Endothelial cell of umbilical vein (primary cell): Measurements from ENCODE around the gene C8A. TPM values are rescaled to one million over a fixed set of nuclear protein-coding genes. Genes with fewer than 3 reads are reported as not detected.

Experiments used
- BruUV-seq: library from RNA; stranded (reverse); fragments of 400-500 nt; replicated peaks from 2 replicates; lab custom pipeline; 2021; lab: Mats Ljungman, UMichigan
- CTCF ChIA-PET: fragments of 300-600, 350-600 bp; sonication (Branson Sonifier 250); formaldehyde crosslinking; loops from one replicate; lab custom pipeline; 2021; ENCODE audit warnings: antibody characterized with exemption, inconsistent platforms; lab: Charles Lee
- POLR2A ChIA-PET: fragments of 300-600, 350-600 bp; sonication (Branson Sonifier 250); formaldehyde crosslinking; loops from one replicate; lab custom pipeline; 2021; ENCODE audit warnings: antibody characterized with exemption, inconsistent platforms; lab: Charles Lee
- DNase-seq: peaks from one replicate; pipeline ENCODE4 v3.0.0-alpha.2; 2011; ENCODE audit warnings: low read depth, low spot score
- FAIRE-seq: peaks from 2 replicates; lab custom pipeline; 2011; peaks lifted over from hg19 to GRCh38; lab: Jason Lieb, UNC
- H2AFZ ChIP-seq: 2 replicates; pipeline ENCODE4 v1.6.0; 2012; ENCODE audit warnings: low read depth, low read length, control low read depth, inconsistent platforms
- H3K27ac ChIP-seq: 2 replicates; pipeline ENCODE4 v1.5.1; 2011; ENCODE audit warnings: low read depth, mild to moderate bottlenecking, control low read depth, low read length, moderate library complexity; ENCODE audit not compliant: insufficient read depth
- H3K27me3 ChIP-seq, 2 experiments: 2 replicates each; pipeline versions ENCODE4 v1.6.0 to v1.6.1; 2011; ENCODE audit warnings: low read length in 2 of 2, mixed read lengths in 1 of 2; ENCODE audit not compliant: control insufficient read depth in 2 of 2, insufficient read depth in 2 of 2
- H3K36me3 ChIP-seq, 2 experiments: 2 replicates in 1 of 2; 3 replicates in 1 of 2; pipeline ENCODE4 v1.5.1; 2011; ENCODE audit warnings: low read length in 2 of 2, mild to moderate bottlenecking in 1 of 2, moderate library complexity in 1 of 2; ENCODE audit not compliant: control insufficient read depth in 2 of 2, insufficient read depth in 2 of 2; ENCODE audit errors: extremely low read depth in 1 of 2
- H3K4me1 ChIP-seq: 3 replicates; pipeline ENCODE4 v1.5.1; 2011; ENCODE audit warnings: mild to moderate bottlenecking, low read length; ENCODE audit not compliant: control insufficient read depth, insufficient read depth; ENCODE audit errors: extremely low read depth
- H3K4me2 ChIP-seq: 2 replicates; pipeline ENCODE4 v1.6.1; 2011; ENCODE audit warnings: low read length, control low read depth, mixed read lengths; ENCODE audit not compliant: insufficient read depth
- H3K4me3 ChIP-seq, 3 experiments: fragments of 200-600 bp in 1 of 3; sonication (generic), shearing (Covaris generic) in 1 of 3; replicated peaks in 1 of 3; 2 replicates each; pipeline ENCODE4 v1.5.1; 2011 to 2016; ENCODE audit warnings: control low read depth in 3 of 3, low read length in 3 of 3, mild to moderate bottlenecking in 2 of 3, inconsistent platforms in 1 of 3, low read depth in 1 of 3, moderate library complexity in 1 of 3; ENCODE audit not compliant: insufficient read depth in 1 of 3
- H3K79me2 ChIP-seq: 2 replicates; pipeline ENCODE4 v1.6.0; 2012; ENCODE audit warnings: low read length, inconsistent platforms; ENCODE audit not compliant: control insufficient read depth, insufficient read depth
- H3K9ac ChIP-seq: replicated peaks from 2 replicates; pipeline ENCODE3; 2011; ENCODE audit warnings: low read length, control low read depth; ENCODE audit not compliant: insufficient read depth; ENCODE audit errors: extremely low read depth
- H3K9me1 ChIP-seq: replicated peaks from 3 replicates; pipeline ENCODE4 v1.6.0; 2011; ENCODE audit warnings: mild to moderate bottlenecking, low read length; ENCODE audit not compliant: control insufficient read depth, insufficient read depth; ENCODE audit errors: extremely low read depth
- H3K9me3 ChIP-seq: replicated peaks from 2 replicates; pipeline ENCODE4 v1.5.1; 2012; ENCODE audit warnings: low read length, inconsistent platforms; ENCODE audit not compliant: control insufficient read depth, insufficient read depth
- H4K20me1 ChIP-seq: replicated peaks from 2 replicates; pipeline ENCODE3; 2011; ENCODE audit warnings: mild to moderate bottlenecking, low read length; ENCODE audit not compliant: control insufficient read depth, insufficient read depth; ENCODE audit errors: extremely low read depth
- CTCF ChIP-seq, 2 donors: IDR thresholded peaks; 1 replicate in 1 of 2; 2 replicates in 1 of 2; pipeline ENCODE4 v1.5.1; 2011; ENCODE audit warnings: low read length in 2 of 2, mild to moderate bottlenecking in 2 of 2, moderate library complexity in 2 of 2, control low read depth in 1 of 2, inconsistent platforms in 1 of 2, low read depth in 1 of 2; ENCODE audit not compliant: insufficient read depth in 1 of 2; ENCODE audit errors: extremely low read depth in 1 of 2
- EZH2 ChIP-seq: IDR thresholded peaks from 2 replicates; pipeline ENCODE4 v1.6.1; 2012; ENCODE audit warnings: borderline replicate concordance, low read depth, mild to moderate bottlenecking, moderate library complexity, low read length, inconsistent platforms; ENCODE audit not compliant: severe bottlenecking
- FOS ChIP-seq: IDR thresholded peaks from 2 replicates; pipeline ENCODE4 v1.6.1; 2011; ENCODE audit warnings: mild to moderate bottlenecking, low read length, moderate library complexity, borderline replicate concordance; ENCODE audit not compliant: insufficient read depth
- GATA2 ChIP-seq: IDR thresholded peaks from 2 replicates; pipeline ENCODE4 v1.7.0; 2011; ENCODE audit warnings: low read depth, mild to moderate bottlenecking, moderate library complexity, mixed read lengths, low read length; ENCODE audit not compliant: insufficient read length, insufficient read depth
- JUN ChIP-seq: IDR thresholded peaks from 2 replicates; pipeline ENCODE4 v1.6.1; 2011; ENCODE audit warnings: borderline replicate concordance, low read depth; ENCODE audit not compliant: insufficient read length, insufficient read depth
- MAX ChIP-seq: IDR thresholded peaks from 2 replicates; pipeline ENCODE4 v1.6.1; 2011; ENCODE audit not compliant: insufficient read depth, insufficient read length
- MYC ChIP-seq: IDR thresholded peaks from one replicate; pipeline ENCODE4 v1.6.1; 2011; ENCODE audit warnings: mild to moderate bottlenecking, low read depth, low read length
- POLR2A ChIP-seq: IDR thresholded peaks from 2 replicates; pipeline ENCODE4 v1.6.1; 2012; ENCODE audit warnings: low read depth, mild to moderate bottlenecking, control low read depth, low read length
- dilution Hi-C: fragments of 300-500 bp; cut with MboI; formaldehyde crosslinking; loops from one replicate; pipeline ENCODE4 v1.15.0; 2019; ENCODE audit warnings: low sequenced_read_pairs; ENCODE audit not compliant: extremely low pct_ligation_motif_present
- intact Hi-C: fragments of 100-400 bp; cut with micrococcal nuclease; formaldehyde crosslinking; loops from one replicate; pipeline ENCODE4 v1.10.0; 2022
- polyA plus RNA-seq, 4 experiments: library from polyadenylated mRNA; depleted of rRNA in 3 of 4; stranded (reverse) in 3 of 4; unstranded in 1 of 4; fragments of >200 nt; gene quantifications; 2 replicates each; pipeline versions ENCODE4 v1.2.1 to v1.2.3, GENCODE V29; 2011 to 2012; ENCODE audit warnings: missing spikeins in 1 of 4
- total RNA-seq: library from RNA; stranded (reverse); gene quantifications from 2 replicates; pipeline ENCODE4 v1.2.3, GENCODE V29; 2021

The C8A gene
- total and polyA plus RNA-seq, 2 donors (not counting 3 experiments of a cell fraction or from before 2014, with no cell fraction given), result not detected

GRCh38 chr1:56845343-56845742, 9.3 kb upstream of the C8A start:
- TF ChIP-seq MYC, result no peak
- TF ChIP-seq EZH2, result no peak
- TF ChIP-seq POLR2A, result no peak
- no peak for TF ChIP-seq CTCF (IDR thresholded peaks at IDR 0.05; ENCODE audit: extremely low read depth in 1 of 2, insufficient read depth in 1 of 2, low read depth in 1 of 2, low read length in 2 of 2)
- TF ChIP-seq JUN, result no peak
- TF ChIP-seq FOS, result no peak
- TF ChIP-seq GATA2, result no peak
- no peak for TF ChIP-seq MAX
- Histone ChIP-seq H3K27me3 (no peaks in the 10 kb centered on the region), H2AFZ (no peak overlapping the region), H3K9ac (no peak overlapping the region), H3K36me3 (no peaks in the 10 kb centered on the region), H3K79me2 (no peaks in the 10 kb centered on the region), H3K4me3 (no peak overlapping the region), H3K4me1 (no peaks in the 10 kb centered on the region), H3K27ac (no peak overlapping the region), H3K4me2 (no peak overlapping the region), H3K9me3 (no peaks in the 10 kb centered on the region), H4K20me1 (no peaks in the 10 kb centered on the region), H3K9me1 (no peaks in the 10 kb centered on the region)
- no peak for FAIRE-seq
- ChIA-PET CTCF (interaction anchor here (1.3 kb wide), 1 partner anchor 10 kb away, joined by 3 read pairs; no protein-coding TSS in a partner anchor), POLR2A (no interaction called here)
- dilution Hi-C loops (no loop called here), intact Hi-C loops (no loop called here)
- BruUV-seq, result no TSS peak
- DNase-seq, result no peak
